Endothelial cell (in vitro differentiated cells): ENCODE measurements around the gene CCDC92B. TPM values are rescaled to one million over a fixed set of nuclear protein-coding genes. Genes with fewer than 3 reads are reported as not detected.

Experiments used
- DNase-seq: peaks from one replicate; pipeline ENCODE4 v3.0.0; 2021; ENCODE audit warnings: low spot score
- H3K27ac Mint-ChIP-seq: one replicate; pipeline ENCODE4 v1.8.0; 2021; ENCODE audit warnings: mixed read lengths, inconsistent platforms; ENCODE audit not compliant: unreplicated experiment
- H3K27me3 Mint-ChIP-seq: one replicate; pipeline ENCODE4 v1.8.0; 2021; ENCODE audit warnings: mild to moderate bottlenecking, moderate library complexity, mixed read lengths, inconsistent platforms; ENCODE audit not compliant: unreplicated experiment
- H3K36me3 Mint-ChIP-seq: one replicate; pipeline ENCODE4 v1.8.0; 2021; ENCODE audit warnings: mild to moderate bottlenecking, low read depth, mixed read lengths, inconsistent platforms; ENCODE audit not compliant: unreplicated experiment
- H3K4me1 Mint-ChIP-seq: one replicate; pipeline ENCODE4 v1.8.0; 2021; ENCODE audit warnings: mild to moderate bottlenecking, mixed read lengths, inconsistent platforms; ENCODE audit not compliant: unreplicated experiment
- H3K4me3 Mint-ChIP-seq: one replicate; pipeline ENCODE4 v1.8.0; 2021; ENCODE audit warnings: mild to moderate bottlenecking, mixed read lengths, inconsistent platforms; ENCODE audit not compliant: unreplicated experiment
- H3K9me3 Mint-ChIP-seq: one replicate; pipeline ENCODE4 v1.8.0; 2021; ENCODE audit warnings: mixed read lengths, inconsistent platforms; ENCODE audit not compliant: unreplicated experiment
- CTCF ChIP-seq: fragments of 200-600 bp; sonication (generic); IDR thresholded peaks from one replicate; pipeline ENCODE4 v1.5.0; 2021; ENCODE audit warnings: antibody characterized with exemption; ENCODE audit not compliant: unreplicated experiment
- total RNA-seq: library from RNA; stranded (reverse); fragmentation: NEBNext Ultra II Directional; extraction: Animal tissue kit (Norgen Biotek cat#: 25700); gene quantifications from one replicate; pipeline ENCODE4 v1.2.1, GENCODE V29; 2021; ENCODE audit not compliant: unreplicated experiment

Gene CCDC92B
- total RNA-seq, 1 donor from 2014 or later: 1.9 TPM

- peaks cover 3% of the 10 kb centered on the region for H3K36me3 Mint-ChIP-seq
- peak overlapping the region; percentile 47 for H3K4me3 Mint-ChIP-seq
- H3K9me3 Mint-ChIP-seq: no peaks in the 10 kb centered on the region
- H3K27ac Mint-ChIP-seq: peak overlapping the region; percentile 87
- no peak for TF ChIP-seq CTCF
- no peak for DNase-seq
- peaks cover 8% of the 10 kb centered on the region for H3K27me3 Mint-ChIP-seq
- peaks cover 17% of the 10 kb centered on the region for H3K4me1 Mint-ChIP-seq
These were observed 4.0 kb downstream of the CCDC92B start for GRCh38 chr17:2745317-2746037.

- TF ChIP-seq CTCF: no peak
- Mint-ChIP-seq H3K4me1 (no peaks in the 10 kb centered on the region), H3K9me3 (no peaks in the 10 kb centered on the region), H3K27me3 (peaks cover 6% of the 10 kb centered on the region), H3K36me3 (peaks cover 3% of the 10 kb centered on the region), H3K27ac (no peak overlapping the region), H3K4me3 (no peak overlapping the region)
- no peak for DNase-seq
These were observed 11.8 kb downstream of the CCDC92B start for GRCh38 chr17:2737693-2738092.

- Mint-ChIP-seq H3K27ac (no peak overlapping the region), H3K27me3 (peaks cover 6% of the 10 kb centered on the region), H3K4me1 (no peaks in the 10 kb centered on the region), H3K36me3 (no peaks in the 10 kb centered on the region), H3K4me3 (no peak overlapping the region), H3K9me3 (no peaks in the 10 kb centered on the region)
- no peak for DNase-seq
- no peak for TF ChIP-seq CTCF
These were observed 12.5 kb downstream of the CCDC92B start for GRCh38 chr17:2736956-2737355.

- DNase-seq: no peak
- H3K4me1 Mint-ChIP-seq: no peaks in the 10 kb centered on the region
- no peaks in the 10 kb centered on the region for H3K9me3 Mint-ChIP-seq
- H3K36me3 Mint-ChIP-seq: no peaks in the 10 kb centered on the region
- H3K27ac Mint-ChIP-seq: no peak overlapping the region
- no peak overlapping the region for H3K4me3 Mint-ChIP-seq
- no peak for TF ChIP-seq CTCF
- H3K27me3 Mint-ChIP-seq: peaks cover 6% of the 10 kb centered on the region
These were observed 13.6 kb downstream of the CCDC92B start for GRCh38 chr17:2735896-2736295.

- H3K4me1 Mint-ChIP-seq: no peaks in the 10 kb centered on the region
- no peaks in the 10 kb centered on the region for H3K36me3 Mint-ChIP-seq
- no peak overlapping the region for H3K4me3 Mint-ChIP-seq
These were observed 14.5 kb downstream of the CCDC92B start for GRCh38 chr17:2734939-2735338.

More at GRCh38 chr17:2734939-2735338, 14.5 kb downstream of the CCDC92B start:
- no peak for TF ChIP-seq CTCF
- DNase-seq: no peak
- H3K27me3 Mint-ChIP-seq: peaks cover 9% of the 10 kb centered on the region
- H3K27ac Mint-ChIP-seq: no peak overlapping the region
- H3K9me3 Mint-ChIP-seq: no peaks in the 10 kb centered on the region
